Nephron progenitor cell (in vitro differentiated cells): ENCODE measurements around the gene CADPS2.

Experiments
- DNase-seq: peaks from one replicate; pipeline ENCODE4 v3.0.0; 2021
- H3K27ac Mint-ChIP-seq: 2 replicates; pipeline ENCODE4 v1.8.0; 2021; ENCODE audit warnings: mild to moderate bottlenecking, moderate library complexity, mixed read lengths
- H3K27me3 Mint-ChIP-seq: 2 replicates; pipeline ENCODE4 v1.8.0; 2021; ENCODE audit warnings: mild to moderate bottlenecking, low read depth, mixed read lengths; ENCODE audit not compliant: poor library complexity
- H3K36me3 Mint-ChIP-seq: 2 replicates; pipeline ENCODE4 v1.8.0; 2021; ENCODE audit warnings: low read depth, mixed read lengths
- H3K4me1 Mint-ChIP-seq: 2 replicates; pipeline ENCODE4 v1.8.0; 2021; ENCODE audit warnings: mixed read lengths
- H3K4me3 Mint-ChIP-seq: 2 replicates; pipeline ENCODE4 v1.8.0; 2021; ENCODE audit warnings: mild to moderate bottlenecking, moderate library complexity, mixed read lengths
- H3K9me3 Mint-ChIP-seq: 2 replicates; pipeline ENCODE4 v1.8.0; 2021; ENCODE audit warnings: mild to moderate bottlenecking, moderate library complexity, mixed read lengths
- CTCF ChIP-seq: fragments of 200-600 bp; sonication (generic); IDR thresholded peaks from 2 replicates; pipeline ENCODE4 v1.5.0; 2021; ENCODE audit warnings: antibody characterized with exemption

CADPS2 gene

GRCh38 chr7:122467661-122468449 is 418.4 kb downstream of the CADPS2 start:
- Mint-ChIP-seq H3K4me1 (no peaks in the 10 kb centered on the region), H3K27me3 (no peaks in the 10 kb centered on the region), H3K9me3 (no peaks in the 10 kb centered on the region), H3K27ac (no peak overlapping the region), H3K4me3 (no peak overlapping the region), H3K36me3 (no peaks in the 10 kb centered on the region)
- TF ChIP-seq CTCF: no peak
- DNase-seq: no peak

- Mint-ChIP-seq H3K27me3 (peaks cover 4% of the 10 kb centered on the region), H3K9me3 (no peaks in the 10 kb centered on the region), H3K4me3 (no peak overlapping the region), H3K36me3 (no peaks in the 10 kb centered on the region), H3K4me1 (no peaks in the 10 kb centered on the region), H3K27ac (no peak overlapping the region)
- no peak for TF ChIP-seq CTCF
- DNase-seq: no peak
Measured at GRCh38 chr7:122465296-122465695, 421.0 kb downstream of the CADPS2 start.

DNA sequence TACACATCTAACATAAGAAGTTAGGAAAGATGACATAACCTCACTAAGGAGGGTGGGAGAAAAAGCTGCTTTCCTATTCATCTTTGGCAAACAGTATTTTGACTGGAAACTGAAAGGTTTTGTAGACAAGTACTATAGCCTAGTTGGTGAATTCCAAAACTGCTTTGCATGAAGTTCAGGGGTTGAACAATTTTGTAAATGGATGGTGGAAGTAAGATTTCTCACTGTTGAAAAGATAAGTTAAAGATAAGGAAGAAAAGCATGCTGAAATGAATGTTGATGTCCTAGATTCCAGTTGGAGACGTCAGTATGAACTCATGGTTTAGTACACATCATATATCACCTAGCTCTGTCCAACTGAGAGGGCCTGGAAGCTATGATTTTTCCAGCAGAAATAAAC is 422.6 kb downstream of the CADPS2 start:
- Mint-ChIP-seq H3K36me3 (no peaks in the 10 kb centered on the region), H3K27ac (no peak overlapping the region), H3K4me1 (no peaks in the 10 kb centered on the region), H3K4me3 (no peak overlapping the region), H3K27me3 (peaks cover 4% of the 10 kb centered on the region), H3K9me3 (no peaks in the 10 kb centered on the region)
- no peak for TF ChIP-seq CTCF
- DNase-seq: no peak

DNA sequence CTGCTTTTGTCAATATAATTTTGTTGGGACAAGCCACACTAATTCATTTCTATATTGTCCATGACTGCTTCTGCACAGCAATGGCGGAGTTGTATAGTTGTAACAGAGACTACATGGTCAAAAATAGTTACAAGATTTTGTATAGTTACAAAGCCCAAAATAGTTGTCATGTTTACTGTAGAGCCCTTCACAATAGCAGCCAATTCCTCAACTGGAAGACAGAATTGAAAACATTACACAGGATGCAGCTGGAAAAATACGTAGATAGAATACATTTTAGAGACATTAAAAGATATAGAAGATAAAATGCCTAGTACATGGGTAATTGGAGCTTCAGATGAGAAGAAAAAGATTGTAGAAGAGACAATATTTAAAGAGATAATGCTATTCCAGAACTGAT is 425.3 kb downstream of the CADPS2 start:
- Mint-ChIP-seq H3K27me3 (peaks cover 4% of the 10 kb centered on the region), H3K4me1 (no peaks in the 10 kb centered on the region), H3K27ac (no peak overlapping the region), H3K4me3 (no peak overlapping the region), H3K36me3 (no peaks in the 10 kb centered on the region), H3K9me3 (no peaks in the 10 kb centered on the region)
- no peak for DNase-seq
- TF ChIP-seq CTCF: no peak

- DNase-seq: no peak
- no peaks in the 10 kb centered on the region for H3K9me3 Mint-ChIP-seq
- no peak overlapping the region for H3K4me3 Mint-ChIP-seq
- no peak for TF ChIP-seq CTCF
- H3K4me1 Mint-ChIP-seq: peaks cover 5% of the 10 kb centered on the region
- no peaks in the 10 kb centered on the region for H3K36me3 Mint-ChIP-seq
- peaks cover 4% of the 10 kb centered on the region for H3K27me3 Mint-ChIP-seq
- no peak overlapping the region for H3K27ac Mint-ChIP-seq
Measured at GRCh38 chr7:122457969-122458368, 428.3 kb downstream of the CADPS2 start.

GRCh38 chr7:122457325-122457724 is 428.9 kb downstream of the CADPS2 start:
- peaks cover 4% of the 10 kb centered on the region for H3K27me3 Mint-ChIP-seq
- no peaks in the 10 kb centered on the region for H3K9me3 Mint-ChIP-seq
- H3K4me3 Mint-ChIP-seq: no peak overlapping the region
- peaks cover 5% of the 10 kb centered on the region for H3K4me1 Mint-ChIP-seq
- DNase-seq: no peak
- H3K36me3 Mint-ChIP-seq: no peaks in the 10 kb centered on the region
- H3K27ac Mint-ChIP-seq: no peak overlapping the region
- no peak for TF ChIP-seq CTCF
